Breast epithelium (tissue), 3 donors: ENCODE measurements around the gene BEST4.

ENCODE experiments used
- POLR2A ChIP-seq: fragments of 450-650 bp; IDR thresholded peaks from one replicate; pipeline ENCODE4 v1.6.1; 2016; ENCODE audit warnings: antibody characterized with exemption, mild to moderate bottlenecking, moderate library complexity
- POLR2AphosphoS5 ChIP-seq, 3 donors: sonication (generic); formaldehyde crosslinking; IDR thresholded peaks; one replicate each; pipeline ENCODE4 v1.6.1; 2017; ENCODE audit warnings: antibody characterized with exemption in 3 of 3
- TF ChIP-seq, protein P1 (sequence below), 3 donors: fragments of 450-650 bp; IDR thresholded peaks; one replicate each; pipeline ENCODE4 v1.5.1; 2016 to 2017; ENCODE audit warnings: antibody characterized with exemption in 3 of 3, mild to moderate bottlenecking in 3 of 3, moderate library complexity in 3 of 3

- TF ChIP-seq POLR2A = no peak
- TF ChIP-seq, protein P1, sequence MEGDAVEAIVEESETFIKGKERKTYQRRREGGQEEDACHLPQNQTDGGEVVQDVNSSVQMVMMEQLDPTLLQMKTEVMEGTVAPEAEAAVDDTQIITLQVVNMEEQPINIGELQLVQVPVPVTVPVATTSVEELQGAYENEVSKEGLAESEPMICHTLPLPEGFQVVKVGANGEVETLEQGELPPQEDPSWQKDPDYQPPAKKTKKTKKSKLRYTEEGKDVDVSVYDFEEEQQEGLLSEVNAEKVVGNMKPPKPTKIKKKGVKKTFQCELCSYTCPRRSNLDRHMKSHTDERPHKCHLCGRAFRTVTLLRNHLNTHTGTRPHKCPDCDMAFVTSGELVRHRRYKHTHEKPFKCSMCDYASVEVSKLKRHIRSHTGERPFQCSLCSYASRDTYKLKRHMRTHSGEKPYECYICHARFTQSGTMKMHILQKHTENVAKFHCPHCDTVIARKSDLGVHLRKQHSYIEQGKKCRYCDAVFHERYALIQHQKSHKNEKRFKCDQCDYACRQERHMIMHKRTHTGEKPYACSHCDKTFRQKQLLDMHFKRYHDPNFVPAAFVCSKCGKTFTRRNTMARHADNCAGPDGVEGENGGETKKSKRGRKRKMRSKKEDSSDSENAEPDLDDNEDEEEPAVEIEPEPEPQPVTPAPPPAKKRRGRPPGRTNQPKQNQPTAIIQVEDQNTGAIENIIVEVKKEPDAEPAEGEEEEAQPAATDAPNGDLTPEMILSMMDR (IDR thresholded peaks at IDR 0.05) = no peak
- no peak for TF ChIP-seq POLR2AphosphoS5 (IDR thresholded peaks at IDR 0.05)
Observed at GRCh38 chr1:44820328-44821239, 32.6 kb upstream of the BEST4 start.
